Gastroesophageal sphincter (tissue), 4 donors: Measurements from ENCODE around the gene ARHGEF16. TPM values are rescaled to one million over a fixed set of nuclear protein-coding genes. Genes with fewer than 3 reads are reported as not detected.

Source experiments
- ATAC-seq: fragments of 150-250 bp; one replicate; pipeline ENCODE4 v1.9.1; 2016; ENCODE audit warnings: mild to moderate bottlenecking, moderate library complexity
- H3K27ac ChIP-seq, 4 donors: fragments of 200-600 bp; sonication (generic) in 3 of 4; 1 replicate in 3 of 4; 2 replicates in 1 of 4; pipeline ENCODE4 v1.5.1; 2016 to 2019
- H3K27me3 ChIP-seq: fragments of 200-600 bp; sonication (generic); one replicate; pipeline ENCODE4 v1.5.1; 2019
- H3K36me3 ChIP-seq, 2 donors: fragments of 200-600 bp; sonication (generic); one replicate each; pipeline ENCODE4 v1.5.1; 2019; ENCODE audit warnings: control low read depth in 1 of 2
- H3K4me1 ChIP-seq, 3 donors: fragments of 200-600 bp; sonication (generic); 1 replicate in 2 of 3; 2 replicates in 1 of 3; pipeline ENCODE4 v1.5.1; 2016 to 2019; ENCODE audit warnings: control low read depth in 2 of 3
- H3K4me3 ChIP-seq, 2 donors: fragments of 200-600 bp; sonication (generic); one replicate each; pipeline ENCODE4 v1.5.1; 2019; ENCODE audit warnings: mild to moderate bottlenecking in 1 of 2, moderate library complexity in 1 of 2
- H3K9me3 ChIP-seq, 3 donors: fragments of 200-600 bp; sonication (generic); one replicate each; pipeline ENCODE4 v1.5.1; 2017 to 2019; ENCODE audit warnings: control low read depth in 2 of 3
- EP300 ChIP-seq: sonication (generic); formaldehyde crosslinking; IDR thresholded peaks from one replicate; pipeline ENCODE4 v1.6.1; 2017; ENCODE audit warnings: antibody characterized with exemption, mild to moderate bottlenecking
- POLR2A ChIP-seq, 2 donors: fragments of 450-650 bp; IDR thresholded peaks; one replicate each; pipeline ENCODE4 v1.6.1; 2017; ENCODE audit warnings: antibody characterized with exemption in 2 of 2, mild to moderate bottlenecking in 2 of 2, moderate library complexity in 1 of 2
- POLR2AphosphoS5 ChIP-seq: sonication (generic); formaldehyde crosslinking; IDR thresholded peaks from one replicate; pipeline ENCODE4 v1.6.1; 2017; ENCODE audit warnings: antibody characterized with exemption
- WGBS, 2 donors: methylation state at CpG; one replicate each; pipeline ENCODE4 v1.1.5; 2018; ENCODE audit warnings: low coverage in 1 of 2; 5-methylcytosine and 5-hydroxymethylcytosine counted together
- total RNA-seq, 4 donors: library from RNA; depleted of rRNA; stranded (reverse); fragments of >200 nt; gene quantifications; one replicate each; pipeline ENCODE4 v1.1.0, GENCODE V29; 2016
- TF ChIP-seq, protein P1 (sequence below), 4 experiments: fragments of 200-600 bp in 2 of 4; fragments of 450-650 bp in 2 of 4; sonication (generic) in 1 of 4; IDR thresholded peaks; one replicate each; pipeline ENCODE4 v1.5.1; 2017 to 2019; ENCODE audit warnings: antibody characterized with exemption in 4 of 4, mild to moderate bottlenecking in 2 of 4, moderate library complexity in 2 of 4

Gene ARHGEF16
- total RNA-seq, 4 donors from 2014 or later = 0.54 to 2.3 (median 0.87) TPM

DNA sequence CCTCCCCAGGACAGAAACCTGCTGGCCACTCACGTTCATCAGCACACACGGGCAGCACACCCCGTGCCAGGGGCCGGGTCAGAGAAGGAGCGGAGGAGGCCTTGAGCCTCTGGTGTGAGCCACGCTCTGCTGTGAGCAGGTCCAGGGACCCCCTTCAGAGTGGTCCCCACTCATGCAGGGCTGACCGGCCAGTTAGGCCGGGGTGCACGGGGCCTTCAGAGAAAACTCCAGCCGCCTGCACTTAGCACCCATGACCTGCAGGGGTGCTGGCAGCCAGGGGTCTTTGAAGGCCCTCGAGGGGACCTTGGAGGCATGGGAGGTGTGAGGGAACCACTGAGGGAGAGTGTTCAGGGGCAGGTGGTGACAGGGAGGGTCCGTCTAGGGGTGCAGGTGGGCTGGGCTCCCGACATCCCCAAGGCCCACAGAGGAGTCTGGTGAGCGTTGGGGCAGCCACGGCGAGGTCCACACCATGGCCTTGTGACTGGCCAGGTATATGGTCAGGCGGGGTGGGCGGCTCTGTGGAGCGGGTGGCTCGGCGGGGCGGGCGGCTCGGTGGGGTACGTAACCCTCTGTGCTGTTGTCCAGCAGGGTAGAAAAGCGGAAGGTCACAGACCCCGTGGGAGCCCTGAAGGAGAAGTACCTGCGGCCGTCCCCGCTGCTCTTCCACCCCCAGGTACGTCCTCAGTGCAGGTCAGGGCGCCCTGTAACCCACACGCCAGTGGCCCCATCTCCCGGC is 40.3 kb upstream of the ARHGEF16 start:
- Histone ChIP-seq H3K36me3 (peaks cover 0 to 8% of the 10 kb centered on the region in 2 donors), H3K27me3 (peaks cover 87% of the 10 kb centered on the region), H3K27ac (no peak overlapping the region), H3K9me3 (peaks cover 0 to 11% (median 0%) of the 10 kb centered on the region in 3 donors), H3K4me1 (peaks cover 0 to 23% (median 0%) of the 10 kb centered on the region in 3 donors), H3K4me3 (no peak overlapping the region)
- TF ChIP-seq, protein P1, sequence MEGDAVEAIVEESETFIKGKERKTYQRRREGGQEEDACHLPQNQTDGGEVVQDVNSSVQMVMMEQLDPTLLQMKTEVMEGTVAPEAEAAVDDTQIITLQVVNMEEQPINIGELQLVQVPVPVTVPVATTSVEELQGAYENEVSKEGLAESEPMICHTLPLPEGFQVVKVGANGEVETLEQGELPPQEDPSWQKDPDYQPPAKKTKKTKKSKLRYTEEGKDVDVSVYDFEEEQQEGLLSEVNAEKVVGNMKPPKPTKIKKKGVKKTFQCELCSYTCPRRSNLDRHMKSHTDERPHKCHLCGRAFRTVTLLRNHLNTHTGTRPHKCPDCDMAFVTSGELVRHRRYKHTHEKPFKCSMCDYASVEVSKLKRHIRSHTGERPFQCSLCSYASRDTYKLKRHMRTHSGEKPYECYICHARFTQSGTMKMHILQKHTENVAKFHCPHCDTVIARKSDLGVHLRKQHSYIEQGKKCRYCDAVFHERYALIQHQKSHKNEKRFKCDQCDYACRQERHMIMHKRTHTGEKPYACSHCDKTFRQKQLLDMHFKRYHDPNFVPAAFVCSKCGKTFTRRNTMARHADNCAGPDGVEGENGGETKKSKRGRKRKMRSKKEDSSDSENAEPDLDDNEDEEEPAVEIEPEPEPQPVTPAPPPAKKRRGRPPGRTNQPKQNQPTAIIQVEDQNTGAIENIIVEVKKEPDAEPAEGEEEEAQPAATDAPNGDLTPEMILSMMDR (IDR thresholded peaks at IDR 0.05) = no peak
- TF ChIP-seq EP300 (no peak), POLR2AphosphoS5 (no peak), POLR2A (IDR thresholded peaks at IDR 0.05) (no peak)
- ATAC-seq = no peak
- WGBS, 2 donors = no CpG with 5 or more reads among the region's 34 CpGs

DNA sequence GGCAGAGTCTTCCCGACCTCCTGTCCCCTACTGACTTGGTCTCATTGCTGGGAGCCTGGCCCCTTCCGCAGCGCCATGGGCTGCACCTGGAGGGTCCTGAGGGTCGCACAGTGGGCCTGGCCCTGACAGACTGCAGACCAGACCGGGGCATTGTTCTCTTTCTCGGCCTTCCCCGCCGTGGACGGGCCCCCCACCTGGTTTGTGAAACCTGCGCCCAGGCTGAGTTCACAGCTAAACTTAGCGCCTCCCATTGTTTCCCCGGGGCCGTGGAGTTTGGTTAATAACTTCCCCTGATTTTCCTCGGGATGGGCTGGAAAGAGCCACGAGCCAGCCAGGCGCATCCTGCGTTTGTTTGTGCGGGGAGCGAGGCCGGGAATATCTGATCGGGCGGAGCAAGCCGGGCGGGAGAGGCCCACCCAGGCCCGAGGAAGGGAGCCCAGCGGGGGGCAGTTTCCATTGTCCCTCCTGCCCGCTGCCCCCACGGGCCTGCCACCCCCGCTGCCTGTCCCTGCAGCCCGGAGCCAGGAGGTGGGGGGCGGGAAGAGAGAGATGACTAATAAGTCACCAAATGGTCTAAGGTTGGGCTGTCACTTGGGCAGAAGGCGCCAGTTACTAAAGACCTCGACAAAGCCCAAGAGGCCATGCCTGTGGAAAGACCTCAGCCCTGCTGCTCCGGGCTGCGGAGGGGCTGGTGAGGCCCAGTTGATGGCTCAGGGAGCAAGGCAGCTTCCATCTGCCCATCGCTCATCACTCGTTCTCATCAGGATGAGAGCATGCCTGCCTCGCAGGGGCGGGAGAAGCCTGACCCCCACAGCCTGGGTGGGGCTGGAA is 39.0 kb upstream of the ARHGEF16 start:
- peaks cover 0 to 11% (median 0%) of the 10 kb centered on the region in 3 donors for H3K9me3 ChIP-seq
- H3K27me3 ChIP-seq = peaks cover 97% of the 10 kb centered on the region
- peak; percentile 34 for ATAC-seq
- WGBS, 2 donors = 73 to 100% methylated on average over 2 to 3 of the region's 39 CpGs
- H3K27ac ChIP-seq = peak overlapping the region in 2 of 4 donors; percentile 7 to 11
- no peak for TF ChIP-seq POLR2AphosphoS5
- TF ChIP-seq, protein P1 (IDR thresholded peaks at IDR 0.05) = no peak
- TF ChIP-seq POLR2A (IDR thresholded peaks at IDR 0.05) = no peak
- no peak for TF ChIP-seq EP300
- H3K4me1 ChIP-seq = peaks cover 0 to 15% (median 0%) of the 10 kb centered on the region in 3 donors
- peaks cover 0 to 8% of the 10 kb centered on the region in 2 donors for H3K36me3 ChIP-seq
- H3K4me3 ChIP-seq = no peak overlapping the region

DNA sequence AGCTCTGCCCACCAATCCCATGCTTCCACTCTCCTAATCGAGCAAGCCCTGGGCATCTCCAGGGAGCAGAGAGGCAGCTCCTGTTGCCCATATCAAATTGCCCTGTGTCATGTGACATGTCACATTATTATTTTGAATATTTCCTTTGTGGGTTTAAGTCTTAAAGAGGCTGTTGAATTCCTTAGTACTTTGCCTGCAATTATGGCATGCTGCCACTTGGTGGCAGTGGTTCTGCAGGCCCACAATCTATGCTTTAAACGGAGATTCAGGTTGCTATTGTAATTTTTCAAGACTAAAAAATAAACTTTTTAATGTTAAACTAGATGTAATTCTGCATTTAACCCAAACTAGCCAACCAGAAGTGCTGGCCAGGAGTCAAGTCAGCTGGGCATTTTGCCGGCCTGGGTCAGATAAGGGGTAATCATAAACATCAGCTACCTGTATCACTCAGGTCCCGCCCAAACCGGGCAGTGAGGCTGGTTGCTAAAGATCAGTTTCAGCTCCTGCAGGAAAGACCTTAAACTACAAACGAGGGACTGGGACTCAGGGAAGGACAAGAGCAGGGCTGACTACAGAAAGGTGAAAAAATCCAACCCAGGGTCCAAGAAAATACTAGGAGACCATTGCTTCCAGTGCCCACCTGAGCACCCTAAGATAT is 37.3 kb upstream of the ARHGEF16 start:
- H3K36me3 ChIP-seq = peaks cover 0 to 8% of the 10 kb centered on the region in 2 donors
- H3K4me1 ChIP-seq = peaks cover 0 to 13% (median 0%) of the 10 kb centered on the region in 3 donors
- WGBS, 2 donors = 73 to 79% methylated on average over 1 to 6 of the region's 6 CpGs
- no peak for ATAC-seq
- no peak for TF ChIP-seq POLR2AphosphoS5
- TF ChIP-seq, protein P1 (IDR thresholded peaks at IDR 0.05) = no peak
- TF ChIP-seq POLR2A (IDR thresholded peaks at IDR 0.05) = no peak
- no peak for TF ChIP-seq EP300
- peaks cover 0 to 17% (median 0%) of the 10 kb centered on the region in 3 donors for H3K9me3 ChIP-seq
- peaks cover 92% of the 10 kb centered on the region for H3K27me3 ChIP-seq
- H3K27ac ChIP-seq = no peak overlapping the region
- no peak overlapping the region for H3K4me3 ChIP-seq

DNA sequence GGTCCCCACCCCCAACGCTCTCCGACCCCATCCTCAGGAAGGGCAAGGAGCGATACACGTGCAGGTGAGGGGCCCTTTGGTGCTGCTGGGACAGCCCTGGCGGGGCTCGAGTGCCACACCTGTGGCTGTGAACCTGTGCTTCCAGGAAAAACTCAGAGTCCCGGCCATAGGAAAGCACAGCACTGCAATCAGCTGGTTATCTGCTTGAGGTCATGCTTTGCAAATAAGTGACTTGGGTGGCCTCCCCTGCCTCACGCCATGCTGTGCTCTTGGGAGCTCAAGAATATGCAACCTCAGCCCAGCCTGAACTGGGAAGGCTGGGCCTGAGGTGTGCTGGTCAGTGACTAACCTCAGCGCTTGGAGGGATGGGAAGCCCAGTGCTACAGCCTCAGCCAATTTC is 36.5 kb upstream of the ARHGEF16 start:
- peaks cover 0 to 17% (median 0%) of the 10 kb centered on the region in 3 donors for H3K9me3 ChIP-seq
- no peak overlapping the region for H3K4me3 ChIP-seq
- no CpG with 5 or more reads among the region's 9 CpGs for WGBS, 2 donors
- ATAC-seq = no peak
- peaks cover 0 to 20% (median 0%) of the 10 kb centered on the region in 3 donors for H3K4me1 ChIP-seq
- H3K27me3 ChIP-seq = peaks cover 88% of the 10 kb centered on the region
- peaks cover 0 to 8% of the 10 kb centered on the region in 2 donors for H3K36me3 ChIP-seq
- no peak for TF ChIP-seq POLR2AphosphoS5
- TF ChIP-seq POLR2A (IDR thresholded peaks at IDR 0.05) = no peak
- no peak for TF ChIP-seq EP300
- TF ChIP-seq, protein P1 (IDR thresholded peaks at IDR 0.05) = no peak
- H3K27ac ChIP-seq = no peak overlapping the region
